Measurements from ENCODE around the gene KPNA3. TPM values are rescaled to one million over a fixed set of nuclear protein-coding genes. Genes with fewer than 3 reads are reported as not detected.

Gene KPNA3
- total RNA-seq, 1 experiment from 2014 or later = 62.0 TPM

- CTCF ChIA-PET = no interaction called here
- Histone ChIP-seq H3K27ac (ENCODE audit: low read depth, low read length, poor library complexity, severe bottlenecking) (no peak overlapping the region), H3K9me3 (ENCODE audit: low read depth, low read length, poor library complexity, severe bottlenecking) (no peaks in the 10 kb centered on the region), H3K36me3 (ENCODE audit: insufficient read depth, low read length, poor library complexity, severe bottlenecking) (peaks cover 18% of the 10 kb centered on the region), H3K4me3 (ENCODE audit: low read depth, low read length, poor library complexity, severe bottlenecking) (no peak overlapping the region), H3K27me3 (replicated peaks; ENCODE audit: insufficient read depth, low read depth, low read length, poor library complexity) (no peaks in the 10 kb centered on the region), H3K4me1 (ENCODE audit: insufficient read depth, low read length, poor library complexity, severe bottlenecking) (no peaks in the 10 kb centered on the region)
- intact Hi-C loops (cut with micrococcal nuclease; ENCODE audit: unreplicated experiment) = no loop called here
- no TSS peak for BruUV-seq (replicated peaks)
- POLR2A ChIA-PET (ENCODE audit: low non-redundant PET) = no interaction called here
- TF ChIP-seq, protein P1, sequence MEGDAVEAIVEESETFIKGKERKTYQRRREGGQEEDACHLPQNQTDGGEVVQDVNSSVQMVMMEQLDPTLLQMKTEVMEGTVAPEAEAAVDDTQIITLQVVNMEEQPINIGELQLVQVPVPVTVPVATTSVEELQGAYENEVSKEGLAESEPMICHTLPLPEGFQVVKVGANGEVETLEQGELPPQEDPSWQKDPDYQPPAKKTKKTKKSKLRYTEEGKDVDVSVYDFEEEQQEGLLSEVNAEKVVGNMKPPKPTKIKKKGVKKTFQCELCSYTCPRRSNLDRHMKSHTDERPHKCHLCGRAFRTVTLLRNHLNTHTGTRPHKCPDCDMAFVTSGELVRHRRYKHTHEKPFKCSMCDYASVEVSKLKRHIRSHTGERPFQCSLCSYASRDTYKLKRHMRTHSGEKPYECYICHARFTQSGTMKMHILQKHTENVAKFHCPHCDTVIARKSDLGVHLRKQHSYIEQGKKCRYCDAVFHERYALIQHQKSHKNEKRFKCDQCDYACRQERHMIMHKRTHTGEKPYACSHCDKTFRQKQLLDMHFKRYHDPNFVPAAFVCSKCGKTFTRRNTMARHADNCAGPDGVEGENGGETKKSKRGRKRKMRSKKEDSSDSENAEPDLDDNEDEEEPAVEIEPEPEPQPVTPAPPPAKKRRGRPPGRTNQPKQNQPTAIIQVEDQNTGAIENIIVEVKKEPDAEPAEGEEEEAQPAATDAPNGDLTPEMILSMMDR (conservative IDR thresholded peaks at IDR 0.05; ENCODE audit: low read depth, low read length) = no peak
- TF ChIP-seq EZH2 (IDR thresholded peaks at IDR 0.05; ENCODE audit: borderline replicate concordance, low read depth, low read length, poor library complexity, severe bottlenecking) = no peak
- no peak for DNase-seq (ENCODE audit: low spot score)
Observed at GRCh38 chr13:49697468-49697867, 95.0 kb downstream of the KPNA3 start.

DNA sequence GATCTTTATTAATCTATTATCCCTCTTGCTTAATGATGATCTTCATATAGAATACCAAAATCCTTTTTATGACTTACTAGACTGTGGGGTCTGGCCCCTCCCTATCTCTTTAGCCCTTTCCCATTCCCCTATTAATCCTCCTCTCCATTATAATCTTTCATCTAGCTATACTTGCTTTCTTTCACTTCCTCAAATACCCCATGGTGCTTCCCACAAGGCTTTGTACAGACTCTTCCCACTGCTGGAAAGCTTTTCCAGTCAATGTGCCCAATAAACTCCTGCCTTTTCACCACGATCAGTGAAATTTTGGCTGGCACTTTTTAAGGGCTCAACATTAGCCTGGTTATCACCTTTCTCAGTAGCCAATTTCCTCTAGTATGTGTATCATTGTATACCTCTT lies 98.0 kb downstream of the KPNA3 start:
- ChIA-PET POLR2A (ENCODE audit: low non-redundant PET) (no interaction called here), CTCF (no interaction called here)
- Histone ChIP-seq H3K4me1 (ENCODE audit: insufficient read depth, low read length, poor library complexity, severe bottlenecking) (peaks cover 6% of the 10 kb centered on the region), H3K36me3 (ENCODE audit: insufficient read depth, low read length, poor library complexity, severe bottlenecking) (no peaks in the 10 kb centered on the region), H3K27ac (ENCODE audit: low read depth, low read length, poor library complexity, severe bottlenecking) (no peak overlapping the region), H3K9me3 (ENCODE audit: low read depth, low read length, poor library complexity, severe bottlenecking) (no peaks in the 10 kb centered on the region), H3K4me3 (ENCODE audit: low read depth, low read length, poor library complexity, severe bottlenecking) (no peak overlapping the region), H3K27me3 (replicated peaks; ENCODE audit: insufficient read depth, low read depth, low read length, poor library complexity) (no peaks in the 10 kb centered on the region)
- BruUV-seq (replicated peaks) = no TSS peak
- TF ChIP-seq, protein P1 (conservative IDR thresholded peaks at IDR 0.05; ENCODE audit: low read depth, low read length) = no peak
- no peak for TF ChIP-seq EZH2 (IDR thresholded peaks at IDR 0.05; ENCODE audit: borderline replicate concordance, low read depth, low read length, poor library complexity, severe bottlenecking)
- no peak for DNase-seq (ENCODE audit: low spot score)
- intact Hi-C loops (cut with micrococcal nuclease; ENCODE audit: unreplicated experiment) = no loop called here

GRCh38 chr13:49693877-49694276 lies 98.6 kb downstream of the KPNA3 start:
- intact Hi-C loops (cut with micrococcal nuclease; ENCODE audit: unreplicated experiment) = no loop called here
- no peak overlapping the region for H3K27ac ChIP-seq (ENCODE audit: low read depth, low read length, poor library complexity, severe bottlenecking)

More at GRCh38 chr13:49693877-49694276, 98.6 kb downstream of the KPNA3 start:
- ChIA-PET POLR2A (ENCODE audit: low non-redundant PET) (no interaction called here), CTCF (no interaction called here)
- no peaks in the 10 kb centered on the region for H3K27me3 ChIP-seq (replicated peaks; ENCODE audit: insufficient read depth, low read depth, low read length, poor library complexity)
- no peak for TF ChIP-seq EZH2 (IDR thresholded peaks at IDR 0.05; ENCODE audit: borderline replicate concordance, low read depth, low read length, poor library complexity, severe bottlenecking)
- TF ChIP-seq, protein P1 (conservative IDR thresholded peaks at IDR 0.05; ENCODE audit: low read depth, low read length) = no peak
- peaks cover 6% of the 10 kb centered on the region for H3K4me1 ChIP-seq (ENCODE audit: insufficient read depth, low read length, poor library complexity, severe bottlenecking)
- no peaks in the 10 kb centered on the region for H3K36me3 ChIP-seq (ENCODE audit: insufficient read depth, low read length, poor library complexity, severe bottlenecking)
- no TSS peak for BruUV-seq (replicated peaks)
- no peak for DNase-seq (ENCODE audit: low spot score)
- no peaks in the 10 kb centered on the region for H3K9me3 ChIP-seq (ENCODE audit: low read depth, low read length, poor library complexity, severe bottlenecking)
- no peak overlapping the region for H3K4me3 ChIP-seq (ENCODE audit: low read depth, low read length, poor library complexity, severe bottlenecking)
